Lower lobe of right lung (tissue), 2 donors: ENCODE results near the gene HYAL2. TPM values are rescaled to one million over a fixed set of nuclear protein-coding genes. Genes with fewer than 3 reads are reported as not detected.
"Not testable (repeated sequence)": the region's sequence is repeated elsewhere in the genome, so short reads cannot be mapped to it uniquely, and the experiment has no call there.

Experiments used
- ATAC-seq, 2 donors: fragments of 200-7000 bp; cut with Tn5 transposase; one replicate each; pipeline ENCODE4 v1.9.1; 2020 to 2022; ENCODE audit warnings: mild to moderate bottlenecking in 2 of 2, moderate library complexity in 2 of 2
- DNase-seq: peaks from one replicate; pipeline ENCODE4 v3.0.0-alpha.2; 2020
- H3K27ac ChIP-seq: fragments of 200-600 bp; one replicate; pipeline ENCODE4 v1.8.0; 2022
- H3K27me3 ChIP-seq: fragments of 200-600 bp; one replicate; pipeline ENCODE4 v1.8.0; 2022; ENCODE audit warnings: low read depth
- H3K36me3 ChIP-seq: fragments of 200-600 bp; one replicate; pipeline ENCODE4 v1.8.0; 2022; ENCODE audit warnings: mild to moderate bottlenecking
- H3K4me1 ChIP-seq: fragments of 200-600 bp; one replicate; pipeline ENCODE4 v1.8.0; 2022
- H3K4me3 ChIP-seq: fragments of 200-600 bp; one replicate; pipeline ENCODE4 v1.8.0; 2022; ENCODE audit warnings: mild to moderate bottlenecking
- H3K9me3 ChIP-seq: fragments of 200-600 bp; one replicate; pipeline ENCODE4 v1.8.0; 2022
- CTCF ChIP-seq: fragments of 200-600 bp; IDR thresholded peaks from one replicate; pipeline ENCODE4 v1.8.0; 2022; ENCODE audit warnings: antibody characterized with exemption, mild to moderate bottlenecking
- intact Hi-C: fragments of 100-400 bp; cut with DNase I; formaldehyde crosslinking; loops from one replicate; pipeline ENCODE4 v1.11.0; 2022
- total RNA-seq: library from RNA; stranded (reverse); fragmentation: NEBNext Ultra II Directional; extraction: Animal tissue kit (Norgen Biotek cat#: 25700); gene quantifications from one replicate; pipeline ENCODE4 v1.2.1, GENCODE V29; 2021
- donor health status: DM: no; HTN: yes; CAD: no; lungs with severe emphysema.

HYAL2 gene
- total RNA-seq, 1 donor from 2014 or later, result 155 TPM

- ATAC-seq (no peak), DNase-seq (no peak)
- peak overlapping the region; percentile 98 for H3K27ac ChIP-seq
- H3K4me1 ChIP-seq, result peaks cover 88% of the 10 kb centered on the region
- no peaks in the 10 kb centered on the region for H3K27me3 ChIP-seq
- no peaks in the 10 kb centered on the region for H3K9me3 ChIP-seq
- peaks cover 47% of the 10 kb centered on the region for H3K36me3 ChIP-seq
- H3K4me3 ChIP-seq, result peak overlapping the region; percentile 91
- intact Hi-C loops, result no loop called here
- TF ChIP-seq CTCF, result no peak
Observed at GRCh38 chr3:50318163-50318562, 4.4 kb downstream of the HYAL2 start.

- H3K27ac ChIP-seq, result peak overlapping the region; percentile 98
- TF ChIP-seq CTCF, result no peak
- no peaks in the 10 kb centered on the region for H3K9me3 ChIP-seq
- ATAC-seq, result no peak
- no peaks in the 10 kb centered on the region for H3K27me3 ChIP-seq
- peak overlapping the region; percentile 91 for H3K4me3 ChIP-seq
- intact Hi-C loops, result no loop called here
- H3K36me3 ChIP-seq, result peaks cover 47% of the 10 kb centered on the region
- peak; percentile 71 for DNase-seq
- H3K4me1 ChIP-seq, result peaks cover 81% of the 10 kb centered on the region
Observed at GRCh38 chr3:50317300-50317699, 5.2 kb downstream of the HYAL2 start.

GRCh38 chr3:50316657-50317242 is 5.8 kb downstream of the HYAL2 start:
- H3K36me3 ChIP-seq, result peaks cover 47% of the 10 kb centered on the region
- peak; percentile 93 for DNase-seq
- no peak for TF ChIP-seq CTCF
- intact Hi-C loops, result no loop called here
- ATAC-seq, result peak; percentile 82 to 84
- no peaks in the 10 kb centered on the region for H3K9me3 ChIP-seq
- peak overlapping the region; percentile 91 for H3K4me3 ChIP-seq
- H3K27ac ChIP-seq, result peak overlapping the region; percentile 98
- no peaks in the 10 kb centered on the region for H3K27me3 ChIP-seq
- H3K4me1 ChIP-seq, result peaks cover 75% of the 10 kb centered on the region

DNA sequence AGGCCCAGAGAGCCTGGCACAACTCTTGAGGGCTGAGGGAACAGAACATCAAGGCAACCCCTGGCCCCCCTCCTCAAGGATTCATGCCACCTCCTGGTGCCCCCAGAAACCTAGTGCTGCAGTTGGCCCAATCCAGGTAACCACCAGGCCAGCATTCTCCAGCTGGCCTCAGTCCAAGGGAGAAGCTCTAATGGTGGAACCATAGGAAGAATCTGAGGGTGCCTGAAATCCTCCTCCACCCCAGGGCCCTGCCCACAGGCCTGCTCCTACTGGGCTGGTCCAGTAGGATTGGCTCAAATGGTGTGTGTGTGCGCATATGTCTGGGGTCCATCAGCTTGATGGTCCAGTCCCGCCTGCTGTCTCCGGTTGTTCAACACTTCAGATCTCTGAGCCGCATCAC is 7.7 kb downstream of the HYAL2 start:
- DNase-seq (no peak), ATAC-seq (no peak)
- H3K36me3 ChIP-seq, result peaks cover 41% of the 10 kb centered on the region
- H3K9me3 ChIP-seq, result no peaks in the 10 kb centered on the region
- no peak for TF ChIP-seq CTCF
- H3K27me3 ChIP-seq, result no peaks in the 10 kb centered on the region
- peak overlapping the region; percentile 67 for H3K27ac ChIP-seq
- no peak overlapping the region for H3K4me3 ChIP-seq
- H3K4me1 ChIP-seq, result peaks cover 65% of the 10 kb centered on the region
- intact Hi-C loops, result no loop called here

GRCh38 chr3:50314342-50314741 is 8.2 kb downstream of the HYAL2 start:
- TF ChIP-seq CTCF, result no peak
- Histone ChIP-seq H3K27me3 (no peaks in the 10 kb centered on the region), H3K4me3 (no peak overlapping the region), H3K4me1 (peaks cover 61% of the 10 kb centered on the region), H3K27ac (peak overlapping the region; percentile 67), H3K9me3 (no peaks in the 10 kb centered on the region), H3K36me3 (peaks cover 37% of the 10 kb centered on the region)
- no peak for DNase-seq
- intact Hi-C loops, result no loop called here
- ATAC-seq, result peak in 1 of 2 donors; percentile 4

DNA sequence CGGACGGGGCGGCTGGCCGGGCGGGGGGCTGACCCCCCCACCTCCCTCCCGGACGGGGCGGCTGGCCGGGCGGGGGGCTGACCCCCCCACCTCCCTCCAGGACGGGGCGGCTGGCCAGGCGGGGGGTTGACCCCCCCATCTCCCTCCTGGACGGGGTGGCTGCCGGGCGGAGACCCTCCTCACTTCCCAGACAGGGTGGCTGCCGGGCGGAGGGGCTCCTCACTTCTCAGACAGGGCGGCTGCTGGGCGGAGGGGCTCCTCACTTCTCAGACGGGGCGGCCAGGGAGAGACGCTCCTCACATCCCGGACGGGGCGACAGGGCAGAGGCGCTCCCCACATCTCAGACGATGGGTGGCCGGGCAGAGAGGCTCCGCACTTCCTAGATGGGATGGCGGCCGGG is 10.5 kb downstream of the HYAL2 start:
- Histone ChIP-seq H3K4me1 (peaks cover 38% of the 10 kb centered on the region), H3K4me3 (peak overlapping the region; percentile 8), H3K27ac (peak overlapping the region; percentile 18), H3K36me3 (peaks cover 14% of the 10 kb centered on the region)
- DNase-seq, H3K9me3 ChIP-seq, H3K27me3 ChIP-seq, intact Hi-C loops, ATAC-seq: not testable (repeated sequence)
